T-cell (primary cell): ENCODE data around the gene PAQR7. TPM values are rescaled to one million over a fixed set of nuclear protein-coding genes. Genes with fewer than 3 reads are reported as not detected.

Experiments
- ATAC-seq, 4 experiments: fragments of 200-7000 bp in 3 of 4; fragments of 150-1000 bp in 1 of 4; cut with Tn5 transposase; replicated peaks in 1 of 4; 1 replicate in 3 of 4; 2 replicates in 1 of 4; pipeline ENCODE4 v1.10.0; 2021; ENCODE audit warnings: moderate library complexity in 3 of 4, mild to moderate bottlenecking in 2 of 4, moderate number of reproducible peaks in 1 of 4
- CTCF ChIA-PET, 2 donors: fragments of 300-600 bp; sonication (Branson Sonifier 250); formaldehyde crosslinking; loops; one replicate each; lab custom pipeline; 2022; ENCODE audit warnings: antibody characterized with exemption in 2 of 2; lab: Charles Lee
- POLR2A ChIA-PET, 2 donors: fragments of 300-600 bp; sonication (Branson Sonifier 250); formaldehyde crosslinking; loops; one replicate each; lab custom pipeline; 2022; ENCODE audit warnings: antibody characterized with exemption in 2 of 2; lab: Charles Lee
- DNase-seq, 35 experiments: peaks; one replicate each; pipeline versions ENCODE4 v3.0.0 to v3.0.0-alpha.2; 2013 to 2023
- H3K27ac ChIP-seq: one replicate; pipeline ENCODE4 v1.5.1; 2013; ENCODE audit warnings: low read length
- H3K27me3 ChIP-seq, 2 experiments: replicated peaks in 1 of 2; 1 replicate in 1 of 2; 2 replicates in 1 of 2; pipeline versions ENCODE4 v1.6.1 to v1.7.0; 2013; ENCODE audit warnings: low read length in 1 of 2, mixed read lengths in 1 of 2; ENCODE audit not compliant: control insufficient read depth in 2 of 2, insufficient read depth in 2 of 2; ENCODE audit errors: extremely low read depth in 1 of 2
- H3K36me3 ChIP-seq, 2 donors: 1 replicate in 1 of 2; 2 replicates in 1 of 2; pipeline versions ENCODE4 v1.6.1 to v1.7.0; 2013; ENCODE audit warnings: low read length in 1 of 2; ENCODE audit not compliant: control insufficient read depth in 2 of 2, insufficient read depth in 1 of 2; ENCODE audit errors: extremely low read depth in 1 of 2
- H3K4me1 ChIP-seq, 2 experiments: 1 replicate in 1 of 2; 2 replicates in 1 of 2; pipeline versions ENCODE4 v1.6.1 to v1.7.0; 2013; ENCODE audit warnings: low read length in 2 of 2, mixed read lengths in 1 of 2; ENCODE audit not compliant: insufficient read depth in 2 of 2, control insufficient read depth in 1 of 2; ENCODE audit errors: extremely low read depth in 1 of 2
- H3K4me3 ChIP-seq, 2 donors: 1 replicate in 1 of 2; 2 replicates in 1 of 2; pipeline versions ENCODE4 v1.5.1 to v1.7.0; 2013; ENCODE audit warnings: mild to moderate bottlenecking in 2 of 2, low read length in 1 of 2, moderate library complexity in 1 of 2; ENCODE audit not compliant: control insufficient read depth in 1 of 2; ENCODE audit errors: extremely low read depth in 1 of 2
- H3K9me3 ChIP-seq: 2 replicates; pipeline ENCODE4 v1.7.0; 2013
- H3K27ac Mint-ChIP-seq, 2 donors: one replicate each; pipeline ENCODE4 v1.8.0; 2020 to 2021; ENCODE audit warnings: mild to moderate bottlenecking in 2 of 2, mixed read lengths in 2 of 2
- H3K27me3 Mint-ChIP-seq, 2 donors: one replicate each; pipeline ENCODE4 v1.8.0; 2021 to 2022; ENCODE audit warnings: mixed read lengths in 2 of 2
- H3K36me3 Mint-ChIP-seq: one replicate; pipeline ENCODE4 v1.8.0; 2021; ENCODE audit warnings: mixed read lengths
- H3K4me1 Mint-ChIP-seq, 3 donors: one replicate each; pipeline ENCODE4 v1.8.0; 2020 to 2022; ENCODE audit warnings: mixed read lengths in 3 of 3, mild to moderate bottlenecking in 1 of 3
- H3K4me3 Mint-ChIP-seq, 3 donors: one replicate each; pipeline ENCODE4 v1.8.0; 2020 to 2022; ENCODE audit warnings: mild to moderate bottlenecking in 3 of 3, mixed read lengths in 3 of 3, moderate library complexity in 3 of 3
- H3K9me3 Mint-ChIP-seq, 3 donors: one replicate each; pipeline ENCODE4 v1.8.0; 2020 to 2022; ENCODE audit warnings: mixed read lengths in 3 of 3
- WGBS: methylation state at CpG from one replicate; pipeline ENCODE4 v1.1.5; 2013; ENCODE audit warnings: missing lambda C conversion rate; ENCODE audit not compliant: insufficient coverage; 5-methylcytosine and 5-hydroxymethylcytosine counted together
- total RNA-seq, 35 experiments: library from RNA in 6 of 35; stranded (reverse) in 6 of 35; fragments of 120-200 nt in 1 of 35; gene quantifications; one replicate each; pipeline versions ENCODE4 v1.2.1 to v1.2.4 and lab custom pipeline; 2013 to 2026

PAQR7 gene
- total RNA-seq, 5 donors from 2014 or later (not counting 1 experiment from before 2014, with no cell fraction given) = 1.9 to 3.8 (median 3.0) TPM

DNA sequence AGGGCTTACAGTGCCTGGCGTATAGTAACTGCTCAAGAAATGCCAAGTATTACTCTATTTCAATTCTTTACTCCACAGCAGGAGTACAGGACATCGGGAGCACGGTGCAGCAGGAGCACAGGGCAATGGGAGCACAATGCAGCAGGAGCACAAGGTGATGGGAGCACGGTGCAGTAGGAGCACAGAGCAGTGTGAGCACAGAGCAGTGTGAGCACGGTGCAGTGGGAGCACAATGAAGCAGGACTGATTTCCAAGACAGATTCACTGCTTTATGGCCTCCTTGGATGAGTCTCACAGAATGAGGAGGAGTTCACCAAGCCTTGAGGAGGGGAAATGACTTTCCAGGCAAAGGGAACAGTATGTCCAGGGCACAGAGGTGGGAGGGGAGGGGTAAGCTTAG, 5.0 kb upstream of the PAQR7 start:
- Mint-ChIP-seq H3K9me3 (no peaks in the 10 kb centered on the region), H3K36me3 (no peaks in the 10 kb centered on the region), H3K27me3 (no peaks in the 10 kb centered on the region), H3K4me3 (no peak overlapping the region), H3K4me1 (peaks cover 2 to 4% (median 3%) of the 10 kb centered on the region in 3 donors), H3K27ac (no peak overlapping the region)
- no peak overlapping the region for H3K27ac ChIP-seq
- peaks cover 0 to 7% of the 10 kb centered on the region in 2 experiments for H3K4me1 ChIP-seq
- no peak for DNase-seq
- no peak overlapping the region for H3K4me3 ChIP-seq
- H3K27me3 ChIP-seq = no peaks in the 10 kb centered on the region
- no peaks in the 10 kb centered on the region for H3K36me3 ChIP-seq
- CTCF ChIA-PET = no interaction called here
- 88% methylated on average over 4 of the region's 5 CpGs for WGBS
- H3K9me3 ChIP-seq = no peaks in the 10 kb centered on the region
- POLR2A ChIA-PET = no interaction called here
- no peak for ATAC-seq

- Mint-ChIP-seq H3K9me3 (no peaks in the 10 kb centered on the region), H3K27me3 (no peaks in the 10 kb centered on the region), H3K4me1 (peaks cover 5 to 7% (median 7%) of the 10 kb centered on the region in 3 donors), H3K36me3 (no peaks in the 10 kb centered on the region), H3K27ac (no peak overlapping the region), H3K4me3 (no peak overlapping the region)
- no peaks in the 10 kb centered on the region for H3K9me3 ChIP-seq
- peaks cover 0 to 3% of the 10 kb centered on the region in 2 experiments for H3K27me3 ChIP-seq
- DNase-seq (no peak), ATAC-seq (no peak)
- WGBS = 76% methylated on average over 2 of the region's 2 CpGs
- POLR2A ChIA-PET = interaction anchor here in 1 of 2 donors (0.6 kb wide), 1 partner anchor 364 kb away, joined by 3 read pairs; no protein-coding TSS in a partner anchor
- H3K4me1 ChIP-seq = peaks cover 3 to 12% of the 10 kb centered on the region in 2 experiments
- no peak overlapping the region for H3K27ac ChIP-seq
- CTCF ChIA-PET = no interaction called here
- H3K36me3 ChIP-seq = no peaks in the 10 kb centered on the region
- H3K4me3 ChIP-seq = no peak overlapping the region
These were observed 4.2 kb upstream of the PAQR7 start for GRCh38 chr1:25879675-25880074.

- Mint-ChIP-seq H3K9me3 (no peaks in the 10 kb centered on the region), H3K27ac (no peak overlapping the region), H3K4me1 (peaks cover 7% of the 10 kb centered on the region in 3 donors), H3K27me3 (no peaks in the 10 kb centered on the region), H3K4me3 (no peak overlapping the region), H3K36me3 (no peaks in the 10 kb centered on the region)
- peaks cover 0 to 8% of the 10 kb centered on the region in 2 experiments for H3K27me3 ChIP-seq
- H3K36me3 ChIP-seq = no peaks in the 10 kb centered on the region
- H3K27ac ChIP-seq = no peak overlapping the region
- ChIA-PET POLR2A (no interaction called here), CTCF (no interaction called here)
- H3K9me3 ChIP-seq = no peaks in the 10 kb centered on the region
- no peak for ATAC-seq
- H3K4me3 ChIP-seq = no peak overlapping the region
- no peak for DNase-seq
- no CpG with 5 or more reads among the region's 5 CpGs for WGBS
- H3K4me1 ChIP-seq = peaks cover 6 to 19% of the 10 kb centered on the region in 2 experiments
These were observed 3.2 kb upstream of the PAQR7 start for GRCh38 chr1:25878690-25879089.

DNA sequence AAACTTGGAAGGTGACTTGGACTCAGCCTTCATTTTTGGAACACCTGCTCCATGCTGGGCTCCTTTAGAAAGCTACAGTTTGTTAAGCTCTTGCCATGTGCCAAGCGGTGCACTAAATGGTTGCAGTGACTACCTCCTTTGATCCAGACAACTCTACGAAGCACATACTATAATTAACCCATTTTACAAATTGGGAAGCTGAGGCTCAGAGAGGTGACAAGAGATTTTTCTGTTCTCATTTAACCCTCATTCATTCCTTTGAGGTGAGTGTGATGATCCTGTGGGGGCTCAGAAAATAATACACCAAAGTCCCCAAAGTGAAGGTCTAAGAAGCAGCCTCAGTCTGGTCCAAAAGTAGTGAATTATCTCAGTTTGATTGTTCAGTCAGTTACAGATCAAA, 1.6 kb upstream of the PAQR7 start:
- no peak overlapping the region for H3K27ac ChIP-seq
- WGBS = no CpG with 5 or more reads among the region's 2 CpGs
- no peaks in the 10 kb centered on the region for H3K36me3 Mint-ChIP-seq
- no peak overlapping the region for H3K4me3 ChIP-seq
- no peak for ATAC-seq
- no peaks in the 10 kb centered on the region for H3K27me3 Mint-ChIP-seq
- H3K4me1 ChIP-seq = peaks cover 6 to 21% of the 10 kb centered on the region in 2 experiments
- H3K36me3 ChIP-seq = no peaks in the 10 kb centered on the region
- H3K27ac Mint-ChIP-seq = peak overlapping the region in 1 of 2 donors; percentile 44
- peaks cover 7 to 9% (median 7%) of the 10 kb centered on the region in 3 donors for H3K4me1 Mint-ChIP-seq
- peaks cover 0 to 10% of the 10 kb centered on the region in 2 experiments for H3K27me3 ChIP-seq
- H3K4me3 Mint-ChIP-seq = no peak overlapping the region
- H3K9me3 Mint-ChIP-seq = no peaks in the 10 kb centered on the region
- ChIA-PET CTCF (interaction anchor here in 1 of 2 donors (0.7 to 1.2 kb wide), 2 partner anchors 18 to 63 kb away, joined by 3 to 4 read pairs; no protein-coding TSS in a partner anchor), POLR2A (interaction anchor here in 1 of 2 donors (0.6 kb wide), 1 partner anchor 1189 kb away, joined by 6 read pairs; no protein-coding TSS in a partner anchor)
- no peaks in the 10 kb centered on the region for H3K9me3 ChIP-seq
- no peak for DNase-seq

DNA sequence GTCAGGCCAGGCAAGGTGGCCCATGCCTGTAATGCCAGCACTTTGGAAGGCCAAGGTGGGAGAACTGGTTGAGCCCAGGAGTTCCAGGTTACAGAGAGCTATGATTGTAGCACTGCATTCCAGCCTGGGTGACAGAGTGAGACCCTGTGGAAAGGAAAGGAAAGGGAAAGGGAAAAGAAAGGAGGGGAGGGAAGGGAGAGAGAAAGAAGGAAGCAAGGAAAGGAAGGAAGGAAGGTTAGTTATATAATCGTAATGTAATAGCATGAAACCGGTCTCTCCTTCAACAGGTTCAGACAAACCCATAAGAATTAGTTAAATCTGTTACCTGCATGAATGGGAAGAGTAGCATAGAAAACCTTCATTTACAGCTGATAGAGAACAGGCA, 1.2 kb upstream of the PAQR7 start:
- Mint-ChIP-seq H3K27ac (peak overlapping the region in 1 of 2 donors; percentile 75), H3K27me3 (no peaks in the 10 kb centered on the region)
- CTCF ChIA-PET = interaction anchor here in 1 of 2 donors (1.2 kb wide), 1 partner anchor 19 kb away, joined by 4 read pairs; no protein-coding TSS in a partner anchor

DNA sequence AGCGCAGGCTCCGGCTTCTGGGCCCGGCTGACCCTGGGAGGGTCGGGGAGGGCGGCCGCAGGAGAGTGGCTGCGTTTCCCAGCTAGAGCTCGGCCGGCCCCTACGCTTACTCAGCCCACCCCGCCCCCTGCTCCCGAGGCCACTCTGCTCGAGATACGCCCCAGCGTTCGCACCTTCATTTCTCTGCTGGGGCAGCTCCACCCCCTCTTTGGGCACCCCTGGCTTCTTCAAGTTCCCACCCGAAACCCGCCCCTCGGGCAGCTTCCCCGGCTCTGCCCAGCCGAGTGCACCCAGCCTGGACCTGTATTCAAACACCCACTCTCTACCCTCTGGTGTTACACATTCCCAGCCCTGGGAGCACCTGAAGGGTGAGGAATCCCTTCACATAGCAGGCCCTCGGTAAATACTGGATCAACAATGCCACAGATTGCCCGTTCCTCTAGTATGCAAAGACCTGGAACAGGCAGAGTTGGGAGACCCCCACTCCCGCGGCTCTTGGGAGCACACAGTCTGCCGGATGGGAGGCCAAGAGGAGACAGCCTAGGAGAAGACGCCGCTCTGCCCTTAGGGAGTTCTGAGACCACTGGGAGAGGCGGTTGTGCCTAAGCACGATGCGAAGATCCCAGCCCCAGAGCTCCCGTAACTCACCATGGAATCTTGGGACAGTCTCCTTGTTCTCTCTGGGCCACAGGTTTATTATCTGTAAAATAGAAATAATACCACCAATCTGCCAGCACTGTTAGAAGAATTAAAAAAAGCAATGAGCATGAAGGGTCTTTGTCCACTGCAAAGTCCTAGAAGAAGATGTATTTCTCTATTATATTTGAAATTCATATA, 566 bp upstream of the PAQR7 start:
- Histone ChIP-seq H3K36me3 (no peaks in the 10 kb centered on the region), H3K9me3 (no peaks in the 10 kb centered on the region), H3K27me3 (peaks cover 0 to 13% of the 10 kb centered on the region in 2 experiments), H3K4me3 (peak overlapping the region; percentile 58 to 62), H3K4me1 (peaks cover 6 to 21% of the 10 kb centered on the region in 2 experiments), H3K27ac (peak overlapping the region; percentile 38)
- Mint-ChIP-seq H3K9me3 (no peaks in the 10 kb centered on the region), H3K27ac (peak overlapping the region; percentile 57 to 75), H3K36me3 (no peaks in the 10 kb centered on the region), H3K4me3 (peak overlapping the region; percentile 73 to 86 (median 79)), H3K27me3 (no peaks in the 10 kb centered on the region), H3K4me1 (peaks cover 7 to 9% (median 7%) of the 10 kb centered on the region in 3 donors)
- ChIA-PET CTCF (interaction anchor here in 1 of 2 donors (0.7 to 1.2 kb wide), 2 partner anchors 19 to 20 kb away, joined by 3 to 4 read pairs; no protein-coding TSS in a partner anchor), POLR2A (no interaction called here)
- 32% methylated on average over 24 of the region's 32 CpGs for WGBS
- ATAC-seq = peak in 3 of 4 experiments; percentile 31 to 44 (median 36)
- peak in 3 of 35 experiments; percentile 8 to 23 (median 14) for DNase-seq

More for the DNA sequence above, 1.2 kb upstream of the PAQR7 start:
- Histone ChIP-seq H3K36me3 (no peaks in the 10 kb centered on the region), H3K9me3 (no peaks in the 10 kb centered on the region), H3K27me3 (peaks cover 0 to 10% of the 10 kb centered on the region in 2 experiments), H3K4me1 (peaks cover 6 to 21% of the 10 kb centered on the region in 2 experiments), H3K4me3 (no peak overlapping the region), H3K27ac (no peak overlapping the region)
- H3K4me3 Mint-ChIP-seq = peak overlapping the region in 1 of 3 donors; percentile 73
- peaks cover 7 to 9% (median 7%) of the 10 kb centered on the region in 3 donors for H3K4me1 Mint-ChIP-seq
- H3K36me3 Mint-ChIP-seq = no peaks in the 10 kb centered on the region
- WGBS = no CpG with 5 or more reads among the region's 2 CpGs
- no peak for ATAC-seq
- DNase-seq = no peak
- POLR2A ChIA-PET = no interaction called here
- H3K9me3 Mint-ChIP-seq = no peaks in the 10 kb centered on the region
